ENCODE measurements around the gene RYR2. TPM values are rescaled to one million over a fixed set of nuclear protein-coding genes. Genes with fewer than 3 reads are reported as not detected.

RYR2 gene
- polyA plus RNA-seq, 1 of the 3 experiments (the other 2 are of a cell fraction): under 0.01 TPM

- no peaks in the 10 kb centered on the region for H3F3A ChIP-seq (replicated peaks; ENCODE audit: insufficient read depth)
- H3K27me3 ChIP-seq (ENCODE audit: insufficient read depth): no peaks in the 10 kb centered on the region
- no peak overlapping the region for H3K9ac ChIP-seq
- no peaks in the 10 kb centered on the region for H4K20me1 ChIP-seq (ENCODE audit: insufficient read depth)
- ChIA-PET CTCF (interaction anchor here (1.0 kb wide), 1 partner anchor 123 kb away, joined by 4 read pairs; no protein-coding TSS in a partner anchor), POLR2A (no interaction called here)
- H3K27ac ChIP-seq (ENCODE audit: low read depth in 2 of 2, low read length in 1 of 2): no peak overlapping the region
- no peaks in the 10 kb centered on the region for H3K9me2 ChIP-seq
- H3K4me2 ChIP-seq: no peak overlapping the region
- WGBS (ENCODE audit: low lambda C conversion rate): 61% methylated on average over 6 of the region's 6 CpGs
- H3K79me2 ChIP-seq (ENCODE audit: insufficient read depth): no peaks in the 10 kb centered on the region
- H3K4me1 ChIP-seq (ENCODE audit: control insufficient read depth in 1 of 2, insufficient read depth in 2 of 2, low read depth in 1 of 2, low read length in 1 of 2): no peaks in the 10 kb centered on the region; a peak in 1 of 4 replicates
- no peak overlapping the region for H3K4me3 ChIP-seq (ENCODE audit: low read depth in 2 of 2, low read length in 1 of 2)
- H3K9me3 ChIP-seq: no peaks in the 10 kb centered on the region
- DNase-seq: no peak
- no peaks in the 10 kb centered on the region for H3K36me3 ChIP-seq (replicated peaks in 1 of 2; ENCODE audit: control insufficient read depth in 1 of 2, insufficient read depth in 2 of 2, low read length in 1 of 2)
- H2AFZ ChIP-seq (ENCODE audit: low read depth): no peak overlapping the region
- TF ChIP-seq MEF2A (IDR thresholded peaks at IDR 0.05; ENCODE audit: borderline replicate concordance, low read depth) (no peak), TEAD4 (IDR thresholded peaks at IDR 0.05; ENCODE audit: borderline replicate concordance, insufficient read depth) (no peak), EP300 (IDR thresholded peaks at IDR 0.05; ENCODE audit: borderline replicate concordance in 1 of 2, low read depth in 1 of 2, low read length in 1 of 2) (no peak)
Measured at GRCh38 chr1:237684236-237684635, 642.3 kb downstream of the RYR2 start.

DNA sequence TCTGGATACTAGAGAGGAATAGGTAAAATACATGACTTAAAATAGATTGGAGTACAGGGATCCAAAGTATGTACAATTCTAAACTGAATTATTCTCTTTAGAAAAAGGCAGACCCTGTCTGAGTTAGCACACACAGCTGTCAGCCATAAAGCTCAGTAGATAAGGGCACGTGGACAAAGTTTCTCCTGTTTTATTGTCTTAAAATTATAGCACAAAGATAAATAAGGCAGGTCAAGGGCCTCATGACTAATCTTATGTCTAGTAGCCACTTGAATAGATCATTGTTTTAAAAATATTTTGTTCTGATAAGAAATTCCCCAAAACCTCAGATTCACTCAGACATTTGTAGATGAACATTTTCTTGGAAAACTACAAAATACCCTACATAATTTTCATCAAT, 643.6 kb downstream of the RYR2 start:
- H3K4me2 ChIP-seq: no peak overlapping the region
- no peak overlapping the region for H2AFZ ChIP-seq (ENCODE audit: low read depth)
- no peaks in the 10 kb centered on the region for H3K9me3 ChIP-seq
- DNase-seq: no peak
- no peak overlapping the region for H3K27ac ChIP-seq (ENCODE audit: low read depth in 2 of 2, low read length in 1 of 2)
- no peaks in the 10 kb centered on the region for H3K9me2 ChIP-seq
- POLR2A ChIA-PET: no interaction called here
- no peak for TF ChIP-seq NFIC (IDR thresholded peaks at IDR 0.05; ENCODE audit: borderline replicate concordance)
- no peak for TF ChIP-seq RCOR1 (IDR thresholded peaks at IDR 0.05; ENCODE audit: low read length)
- TF ChIP-seq RXRA (IDR thresholded peaks at IDR 0.05; ENCODE audit: borderline replicate concordance, low read depth): no peak
- TF ChIP-seq NRF1 (IDR thresholded peaks at IDR 0.05; ENCODE audit: low read depth, low read length): no peak
- TF ChIP-seq SMC3 (IDR thresholded peaks at IDR 0.05; ENCODE audit: low read depth, low read length): no peak
- TF ChIP-seq TAF1 (IDR thresholded peaks at IDR 0.05; ENCODE audit: borderline replicate concordance, low read depth, low read length): no peak
- TF ChIP-seq REST (IDR thresholded peaks at IDR 0.05; ENCODE audit: low read depth, low read length): no peak
- TF ChIP-seq, protein P1, sequence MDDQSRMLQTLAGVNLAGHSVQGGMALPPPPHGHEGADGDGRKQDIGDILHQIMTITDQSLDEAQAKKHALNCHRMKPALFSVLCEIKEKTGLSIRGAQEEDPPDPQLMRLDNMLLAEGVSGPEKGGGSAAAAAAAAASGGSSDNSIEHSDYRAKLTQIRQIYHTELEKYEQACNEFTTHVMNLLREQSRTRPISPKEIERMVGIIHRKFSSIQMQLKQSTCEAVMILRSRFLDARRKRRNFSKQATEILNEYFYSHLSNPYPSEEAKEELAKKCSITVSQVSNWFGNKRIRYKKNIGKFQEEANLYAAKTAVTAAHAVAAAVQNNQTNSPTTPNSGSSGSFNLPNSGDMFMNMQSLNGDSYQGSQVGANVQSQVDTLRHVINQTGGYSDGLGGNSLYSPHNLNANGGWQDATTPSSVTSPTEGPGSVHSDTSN (IDR thresholded peaks at IDR 0.05): no peak
- TF ChIP-seq FOXJ3 (CRISPR knock-in tag; IDR thresholded peaks at IDR 0.05): no peak
- no peak for TF ChIP-seq MAX (IDR thresholded peaks at IDR 0.05; ENCODE audit: low read depth)
- no peak for TF ChIP-seq MXI1 (IDR thresholded peaks at IDR 0.05; ENCODE audit: low read depth, low read length)
- TF ChIP-seq POLR2AphosphoS5 (IDR thresholded peaks at IDR 0.05; ENCODE audit: low read depth, low read length): no peak
- TF ChIP-seq TEAD4 (IDR thresholded peaks at IDR 0.05; ENCODE audit: borderline replicate concordance, insufficient read depth): no peak
- TF ChIP-seq USF1 (IDR thresholded peaks at IDR 0.05; ENCODE audit: borderline replicate concordance, low read depth): no peak
- no peak for TF ChIP-seq GATA2 (CRISPR knock-in tag; IDR thresholded peaks at IDR 0.05)
- TF ChIP-seq, protein P2, sequence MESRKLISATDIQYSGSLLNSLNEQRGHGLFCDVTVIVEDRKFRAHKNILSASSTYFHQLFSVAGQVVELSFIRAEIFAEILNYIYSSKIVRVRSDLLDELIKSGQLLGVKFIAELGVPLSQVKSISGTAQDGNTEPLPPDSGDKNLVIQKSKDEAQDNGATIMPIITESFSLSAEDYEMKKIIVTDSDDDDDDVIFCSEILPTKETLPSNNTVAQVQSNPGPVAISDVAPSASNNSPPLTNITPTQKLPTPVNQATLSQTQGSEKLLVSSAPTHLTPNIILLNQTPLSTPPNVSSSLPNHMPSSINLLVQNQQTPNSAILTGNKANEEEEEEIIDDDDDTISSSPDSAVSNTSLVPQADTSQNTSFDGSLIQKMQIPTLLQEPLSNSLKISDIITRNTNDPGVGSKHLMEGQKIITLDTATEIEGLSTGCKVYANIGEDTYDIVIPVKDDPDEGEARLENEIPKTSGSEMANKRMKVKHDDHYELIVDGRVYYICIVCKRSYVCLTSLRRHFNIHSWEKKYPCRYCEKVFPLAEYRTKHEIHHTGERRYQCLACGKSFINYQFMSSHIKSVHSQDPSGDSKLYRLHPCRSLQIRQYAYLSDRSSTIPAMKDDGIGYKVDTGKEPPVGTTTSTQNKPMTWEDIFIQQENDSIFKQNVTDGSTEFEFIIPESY (IDR thresholded peaks at IDR 0.05; ENCODE audit: borderline replicate concordance, low read depth): no peak
- no peak for TF ChIP-seq EZH2phosphoT487 (IDR thresholded peaks at IDR 0.05; ENCODE audit: borderline replicate concordance, low read depth)
- no peak for TF ChIP-seq FOXM1 (IDR thresholded peaks at IDR 0.05; ENCODE audit: low read depth)
- TF ChIP-seq RFX5 (IDR thresholded peaks at IDR 0.05; ENCODE audit: low read length): no peak
- H3K9ac ChIP-seq: no peak overlapping the region
- CTCF ChIA-PET: interaction anchor here (1.0 to 1.7 kb wide), 4 partner anchors 8 to 121 kb away, joined by 4 to 5 read pairs (median 5); no protein-coding TSS in a partner anchor
- H3K36me3 ChIP-seq (replicated peaks in 1 of 2; ENCODE audit: control insufficient read depth in 1 of 2, insufficient read depth in 2 of 2, low read length in 1 of 2): no peaks in the 10 kb centered on the region
- 24% methylated on average over 1 of the region's 1 CpG for WGBS (ENCODE audit: low lambda C conversion rate)
- H3K4me3 ChIP-seq (ENCODE audit: low read depth in 2 of 2, low read length in 1 of 2): no peak overlapping the region
- no peaks in the 10 kb centered on the region for H4K20me1 ChIP-seq (ENCODE audit: insufficient read depth)
- no peaks in the 10 kb centered on the region for H3F3A ChIP-seq (replicated peaks; ENCODE audit: insufficient read depth)
- no peaks in the 10 kb centered on the region for H3K79me2 ChIP-seq (ENCODE audit: insufficient read depth)
- H3K4me1 ChIP-seq (ENCODE audit: control insufficient read depth in 1 of 2, insufficient read depth in 2 of 2, low read depth in 1 of 2, low read length in 1 of 2): no peaks in the 10 kb centered on the region; a peak in 1 of 4 replicates
- H3K27me3 ChIP-seq (ENCODE audit: insufficient read depth): no peaks in the 10 kb centered on the region

Data from SK-N-SH (cell line).